SJCRH30 (cell line): ENCODE data around the gene PRLHR. TPM values are rescaled to one million over a fixed set of nuclear protein-coding genes. Genes with fewer than 3 reads are reported as not detected.

ENCODE experiments used
- DNase-seq, 2 experiments: peaks; one replicate each; pipeline ENCODE4 v3.0.0-alpha.2; 2015 to 2020
- H3K27ac ChIP-seq: fragments of 250-450 bp; sonication (Bioruptor Pico); 2 replicates; pipeline ENCODE4 v1.5.1; 2020; ENCODE audit warnings: mild to moderate bottlenecking, moderate library complexity
- H3K27me3 ChIP-seq: fragments of 250-450 bp; sonication (Bioruptor Pico); 2 replicates; pipeline ENCODE4 v1.5.1; 2020; ENCODE audit warnings: mild to moderate bottlenecking, moderate library complexity
- H3K36me3 ChIP-seq: fragments of 250-450 bp; sonication (Bioruptor Pico); 2 replicates; pipeline ENCODE4 v1.5.1; 2020; ENCODE audit warnings: mild to moderate bottlenecking, moderate library complexity
- H3K4me1 ChIP-seq: fragments of 250-450 bp; sonication (Bioruptor Pico); 2 replicates; pipeline ENCODE4 v1.5.1; 2020; ENCODE audit warnings: mild to moderate bottlenecking, moderate library complexity
- H3K4me3 ChIP-seq: fragments of 250-450 bp; sonication (Bioruptor Pico); 2 replicates; pipeline ENCODE4 v1.5.1; 2020; ENCODE audit warnings: mild to moderate bottlenecking, moderate library complexity
- H3K9me3 ChIP-seq: fragments of 250-450 bp; sonication (Bioruptor Pico); replicated peaks from 2 replicates; pipeline ENCODE4 v1.5.1; 2020; ENCODE audit warnings: mild to moderate bottlenecking, moderate library complexity
- total RNA-seq: library from RNA; depleted of rRNA; stranded (reverse); fragments of >200 nt; shearing (Covaris generic); gene quantifications from 2 replicates; pipeline ENCODE4 v1.2.3, GENCODE V29; 2014

PRLHR gene
- total RNA-seq, 1 experiment from 2014 or later: not detected

DNA sequence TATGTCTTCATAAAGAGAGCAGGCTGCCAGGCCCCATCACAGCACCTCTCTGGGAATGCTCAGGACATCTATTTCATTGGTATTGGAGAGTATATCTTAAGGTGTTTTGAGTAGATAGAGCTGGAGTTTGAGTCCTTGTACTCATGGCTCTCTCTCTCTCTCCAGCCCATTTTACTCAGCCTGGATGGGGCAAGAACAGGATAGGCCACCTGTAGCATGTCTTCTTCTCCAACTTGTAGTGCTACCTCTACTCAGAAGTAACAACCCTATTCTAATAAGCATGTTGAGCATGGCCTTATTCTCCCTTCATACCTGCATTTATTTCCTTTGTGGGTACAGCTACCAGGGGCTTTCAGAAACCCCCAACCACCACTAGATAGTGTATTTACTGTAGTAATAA lies 21.9 kb downstream of the PRLHR start:
- H3K4me3 ChIP-seq: no peak overlapping the region
- H3K27ac ChIP-seq: no peak overlapping the region
- no peaks in the 10 kb centered on the region for H3K36me3 ChIP-seq
- H3K4me1 ChIP-seq: no peaks in the 10 kb centered on the region
- DNase-seq: no peak
- no peaks in the 10 kb centered on the region for H3K9me3 ChIP-seq
- no peaks in the 10 kb centered on the region; the same call in 1 of the 2 replicates for H3K27me3 ChIP-seq

DNA sequence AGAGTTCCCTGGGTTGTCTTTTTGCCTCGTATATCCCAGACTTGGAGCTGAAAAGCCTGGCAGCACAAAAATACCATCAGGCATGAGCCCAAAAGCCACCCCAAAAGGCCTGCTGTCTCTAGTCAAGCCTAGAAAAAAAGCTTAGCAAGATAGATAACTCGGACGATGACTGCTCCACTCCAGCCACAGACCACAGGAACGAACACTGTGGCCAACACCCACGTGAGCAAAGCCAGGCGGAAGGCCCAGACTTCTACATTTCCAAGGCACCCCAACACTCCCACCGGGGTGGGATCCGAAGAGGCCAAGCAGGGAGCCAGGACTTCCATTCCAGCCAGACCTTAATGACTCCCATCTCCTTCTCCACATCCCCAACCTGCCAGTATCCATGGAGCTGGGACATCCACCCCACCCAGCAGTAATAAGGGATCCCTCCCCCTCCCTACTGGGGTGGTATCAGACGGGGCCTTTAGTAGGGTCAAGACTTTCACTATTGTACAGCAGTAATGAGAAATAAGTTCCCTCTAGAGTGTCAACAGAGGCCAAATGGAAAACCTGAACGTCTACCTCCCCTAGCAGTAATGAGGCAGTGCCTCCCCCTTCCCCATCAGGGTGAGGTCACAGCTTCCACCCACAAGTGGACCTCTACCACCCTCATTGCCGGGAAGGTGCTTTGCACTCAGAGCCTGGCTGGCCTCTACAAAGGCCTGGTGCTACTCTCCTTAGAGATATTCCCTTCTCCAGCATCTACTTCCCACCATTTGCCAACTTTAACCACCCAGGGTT lies 23.0 kb downstream of the PRLHR start:
- Histone ChIP-seq H3K27me3 (no peaks in the 10 kb centered on the region; the same call in 1 of the 2 replicates), H3K4me3 (no peak overlapping the region), H3K36me3 (no peaks in the 10 kb centered on the region), H3K27ac (no peak overlapping the region), H3K9me3 (no peaks in the 10 kb centered on the region), H3K4me1 (no peaks in the 10 kb centered on the region)
- no peak for DNase-seq

DNA sequence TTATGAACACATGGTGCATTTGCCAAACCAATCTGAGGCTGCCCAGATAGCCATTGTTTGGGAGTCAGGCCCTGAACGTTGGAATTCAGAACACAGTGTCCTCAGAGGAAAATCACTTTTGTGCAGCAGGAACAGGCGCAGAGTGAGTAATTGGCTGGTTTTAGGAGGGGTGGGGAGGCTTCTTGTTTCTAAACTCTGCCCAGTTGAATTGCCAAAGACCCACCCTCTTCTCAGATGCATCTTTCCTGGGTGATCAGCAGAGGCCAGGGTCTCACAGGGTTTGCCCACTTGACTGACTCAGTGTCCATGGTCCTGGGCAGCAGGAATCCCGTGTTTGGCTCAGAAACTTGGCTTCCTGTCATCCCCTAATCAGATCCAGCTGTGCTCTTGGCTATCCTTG lies 24.3 kb downstream of the PRLHR start:
- Histone ChIP-seq H3K36me3 (no peaks in the 10 kb centered on the region), H3K27ac (no peak overlapping the region), H3K9me3 (no peaks in the 10 kb centered on the region), H3K27me3 (no peaks in the 10 kb centered on the region; the same call in 1 of the 2 replicates), H3K4me3 (no peak overlapping the region), H3K4me1 (no peaks in the 10 kb centered on the region)
- DNase-seq: no peak

DNA sequence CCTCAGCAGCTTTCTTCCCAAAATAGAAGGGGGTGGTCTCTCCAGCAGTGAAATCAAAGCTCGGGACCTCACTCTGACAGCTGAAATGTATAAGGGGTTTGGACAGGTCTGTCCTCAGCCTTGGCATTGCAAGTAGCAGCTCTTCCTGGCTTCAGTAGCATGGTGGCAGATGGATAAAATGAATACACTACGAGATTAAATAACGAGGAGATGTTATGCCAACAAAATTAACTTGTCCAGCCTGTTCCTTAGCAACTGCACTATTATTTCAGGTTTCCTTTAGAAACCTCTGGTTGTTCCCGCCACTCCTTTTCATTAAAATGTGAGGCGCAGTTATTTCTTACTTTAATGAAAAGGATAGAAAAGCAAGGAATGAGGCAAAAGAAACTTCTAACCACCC lies 24.9 kb downstream of the PRLHR start:
- Histone ChIP-seq H3K4me1 (no peaks in the 10 kb centered on the region), H3K27ac (no peak overlapping the region), H3K27me3 (no peaks in the 10 kb centered on the region; the same call in 1 of the 2 replicates), H3K4me3 (no peak overlapping the region), H3K36me3 (no peaks in the 10 kb centered on the region), H3K9me3 (no peaks in the 10 kb centered on the region)
- no peak for DNase-seq

DNA sequence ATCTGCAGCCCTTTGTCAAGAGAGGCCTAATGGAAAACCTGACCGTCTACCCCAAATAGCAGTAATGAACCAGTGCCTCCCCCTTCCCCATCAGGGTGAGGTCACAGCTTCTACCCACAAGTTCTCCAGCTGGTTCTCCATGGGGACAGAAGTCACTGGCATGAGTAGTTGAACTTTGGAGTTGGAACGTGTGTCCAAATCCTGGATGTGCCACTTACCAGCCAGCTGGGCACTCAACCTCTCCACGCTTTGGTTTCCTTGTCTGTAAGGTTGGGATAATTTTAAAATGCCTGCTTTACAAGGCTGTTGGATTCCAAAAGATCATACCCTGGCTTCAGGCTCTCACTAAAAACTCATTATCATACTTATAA lies 25.6 kb downstream of the PRLHR start:
- no peak overlapping the region for H3K27ac ChIP-seq
- no peaks in the 10 kb centered on the region for H3K36me3 ChIP-seq
- H3K9me3 ChIP-seq: no peaks in the 10 kb centered on the region
- H3K27me3 ChIP-seq: no peaks in the 10 kb centered on the region; the same call in 1 of the 2 replicates
- no peak overlapping the region for H3K4me3 ChIP-seq
- peaks cover 2% of the 10 kb centered on the region for H3K4me1 ChIP-seq
- DNase-seq: no peak

DNA sequence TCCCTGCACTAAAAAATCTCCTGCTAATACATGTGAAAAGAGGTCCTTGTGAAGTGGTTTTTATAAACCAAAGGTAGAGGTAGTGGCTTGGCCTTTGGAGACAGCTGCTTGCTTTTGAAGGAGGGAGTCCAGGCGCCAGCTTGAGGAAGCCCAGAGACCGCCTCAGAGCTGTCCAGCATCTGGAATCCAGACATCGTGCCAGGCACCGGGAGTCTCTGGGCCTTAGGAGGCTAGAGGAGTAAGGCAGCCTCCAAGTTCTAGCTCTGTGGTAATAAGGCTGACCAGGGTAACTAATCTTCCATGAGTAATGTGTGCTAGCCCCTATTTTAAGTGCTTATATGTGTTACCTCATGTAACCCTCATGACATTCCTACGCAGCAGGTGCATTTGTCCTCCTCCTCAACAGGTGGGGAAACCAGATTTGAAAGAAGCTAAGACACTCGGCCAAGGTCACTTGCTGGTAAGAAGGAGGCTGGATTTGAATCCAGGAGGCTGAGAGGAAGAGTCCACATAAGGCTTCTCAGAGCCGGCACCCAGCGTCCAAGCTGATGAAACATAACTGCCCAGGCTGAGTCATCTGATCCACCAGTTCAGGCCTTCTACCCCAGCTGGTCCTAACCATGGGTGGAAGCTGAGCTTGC lies 26.1 kb downstream of the PRLHR start:
- Histone ChIP-seq H3K4me1 (peaks cover 5% of the 10 kb centered on the region), H3K36me3 (no peaks in the 10 kb centered on the region), H3K27ac (no peak overlapping the region), H3K27me3 (no peaks in the 10 kb centered on the region; the same call in 1 of the 2 replicates), H3K4me3 (no peak overlapping the region), H3K9me3 (no peaks in the 10 kb centered on the region)
- no peak for DNase-seq

DNA sequence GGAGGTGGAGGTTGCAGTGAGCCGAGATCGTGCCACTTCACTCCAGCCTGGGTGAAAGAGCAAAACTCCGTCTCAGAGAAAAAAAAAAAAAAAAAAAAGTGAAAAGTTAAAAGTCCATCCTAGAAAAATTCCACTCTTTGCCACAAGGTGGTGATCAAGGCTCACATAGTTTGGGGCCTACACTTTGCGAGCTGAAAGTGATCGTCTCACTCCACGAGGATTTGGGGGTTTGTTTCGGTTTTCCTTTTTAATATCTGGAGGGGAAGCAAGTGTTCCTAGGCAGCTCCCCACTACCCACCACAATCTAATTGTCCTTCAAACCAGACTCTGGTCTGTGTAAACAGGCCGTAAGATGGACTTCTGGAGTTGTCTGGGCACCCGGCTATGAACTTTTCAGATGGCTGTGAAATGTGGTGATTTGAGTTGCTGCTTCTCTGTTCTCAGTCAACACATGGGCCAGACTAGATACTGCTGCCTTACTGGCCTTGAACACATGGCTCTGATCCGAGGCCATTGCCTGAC lies 27.1 kb downstream of the PRLHR start:
- DNase-seq: peak; percentile 44 to 88
- no peaks in the 10 kb centered on the region for H3K9me3 ChIP-seq
- H3K27ac ChIP-seq: no peak overlapping the region
- H3K27me3 ChIP-seq: no peaks in the 10 kb centered on the region; the same call in 1 of the 2 replicates
- H3K36me3 ChIP-seq: no peaks in the 10 kb centered on the region
- H3K4me3 ChIP-seq: 0 out of 2 replicates have a peak overlapping the region, but pooled peaks have one; percentile 5
- peaks cover 13% of the 10 kb centered on the region for H3K4me1 ChIP-seq

DNA sequence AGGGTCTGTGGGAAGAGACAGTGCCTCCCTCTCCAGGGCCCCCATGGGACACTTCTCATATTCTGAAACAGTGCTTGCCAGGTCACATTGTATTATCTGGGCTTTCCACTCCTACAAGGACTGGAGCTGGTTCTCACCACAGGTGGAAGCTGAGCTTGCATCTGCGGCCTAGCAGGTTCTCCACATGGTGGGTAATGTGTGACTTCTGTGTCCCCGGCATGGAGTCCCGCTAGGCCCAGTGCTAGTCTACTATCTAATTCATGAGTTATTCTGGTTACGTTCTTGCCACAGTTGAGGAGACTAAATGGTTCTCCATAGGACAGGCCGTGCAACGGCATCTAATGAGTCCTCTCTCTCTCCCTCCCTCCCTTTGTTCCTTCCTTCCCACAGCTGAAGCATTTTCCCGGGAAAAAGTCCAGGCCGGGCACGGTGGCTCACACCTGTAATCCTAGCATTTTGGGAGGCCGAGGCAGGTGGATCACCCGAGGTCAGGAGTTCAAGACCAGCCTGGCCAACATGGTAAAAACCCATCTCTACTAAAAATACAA lies 27.7 kb downstream of the PRLHR start:
- no peak for DNase-seq
- H3K36me3 ChIP-seq: no peaks in the 10 kb centered on the region
- H3K27me3 ChIP-seq: no peaks in the 10 kb centered on the region; the same call in 1 of the 2 replicates
- H3K9me3 ChIP-seq: no peaks in the 10 kb centered on the region
- H3K4me3 ChIP-seq: no peak overlapping the region
- no peak overlapping the region for H3K27ac ChIP-seq
- peaks cover 17% of the 10 kb centered on the region for H3K4me1 ChIP-seq

DNA sequence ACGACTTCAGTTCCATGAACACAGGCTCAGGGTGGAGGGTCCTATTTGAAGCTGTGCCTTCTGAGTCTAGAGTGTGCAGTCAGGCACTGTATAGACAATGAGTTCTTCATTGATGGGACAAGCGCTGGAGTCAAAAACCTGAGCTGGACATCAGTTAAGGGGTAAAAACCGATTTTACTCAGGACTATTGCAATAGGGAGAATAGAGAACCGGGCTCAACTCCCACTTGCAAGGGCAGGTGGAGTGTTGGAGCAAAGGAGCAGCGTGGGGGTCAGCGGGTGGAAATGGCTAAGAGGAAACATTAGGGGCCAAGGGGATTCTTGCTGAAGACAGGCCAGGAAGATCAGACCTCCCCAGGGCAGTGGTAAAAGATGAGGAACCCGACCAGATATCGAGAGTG lies 28.5 kb downstream of the PRLHR start:
- no peak for DNase-seq
- no peak overlapping the region for H3K27ac ChIP-seq
- peaks cover 17% of the 10 kb centered on the region for H3K4me1 ChIP-seq
- no peaks in the 10 kb centered on the region for H3K9me3 ChIP-seq
- no peak overlapping the region for H3K4me3 ChIP-seq
- no peaks in the 10 kb centered on the region; the same call in 1 of the 2 replicates for H3K27me3 ChIP-seq
- no peaks in the 10 kb centered on the region for H3K36me3 ChIP-seq

DNA sequence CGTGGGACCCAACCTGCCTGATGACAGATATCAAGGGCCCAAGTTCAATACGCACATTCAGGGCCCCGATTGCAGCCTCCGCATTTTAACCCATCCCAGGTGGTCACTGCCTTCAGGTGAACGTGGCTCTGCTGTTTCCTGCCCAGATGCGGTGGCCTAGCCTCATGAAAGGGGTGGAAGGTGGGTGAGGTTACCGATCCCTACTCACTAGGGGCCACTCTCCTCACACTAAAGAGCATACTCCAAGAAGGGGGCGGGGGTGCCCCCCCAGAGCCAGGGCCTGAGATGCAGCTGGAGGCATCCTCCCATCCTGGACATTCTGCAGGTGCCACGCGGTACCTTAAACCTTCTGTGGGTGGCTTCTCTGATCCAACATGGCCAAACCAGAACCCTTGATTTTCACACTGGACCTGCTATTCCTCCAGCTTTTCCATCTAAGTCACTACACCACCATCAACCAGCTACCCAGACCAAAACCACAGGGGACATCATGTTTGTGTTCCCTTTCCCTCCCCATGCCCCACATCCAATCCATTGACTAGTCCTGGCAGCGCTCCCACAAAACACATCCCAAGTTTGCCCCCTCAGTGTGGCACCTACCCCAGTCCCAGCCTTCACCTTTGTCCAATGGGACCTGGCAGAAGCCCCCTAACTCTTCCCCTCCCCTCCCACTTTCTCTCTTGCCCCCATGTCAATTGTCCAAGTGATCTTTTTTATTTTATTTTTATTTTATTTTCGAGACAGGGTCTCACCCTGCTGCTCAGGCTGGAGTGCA lies 30.0 kb downstream of the PRLHR start:
- no peaks in the 10 kb centered on the region for H3K9me3 ChIP-seq
- no peaks in the 10 kb centered on the region for H3K36me3 ChIP-seq
- no peak for DNase-seq
- no peak overlapping the region for H3K4me3 ChIP-seq
- peaks cover 17% of the 10 kb centered on the region for H3K4me1 ChIP-seq
- H3K27ac ChIP-seq: no peak overlapping the region
- no peaks in the 10 kb centered on the region; the same call in 1 of the 2 replicates for H3K27me3 ChIP-seq

DNA sequence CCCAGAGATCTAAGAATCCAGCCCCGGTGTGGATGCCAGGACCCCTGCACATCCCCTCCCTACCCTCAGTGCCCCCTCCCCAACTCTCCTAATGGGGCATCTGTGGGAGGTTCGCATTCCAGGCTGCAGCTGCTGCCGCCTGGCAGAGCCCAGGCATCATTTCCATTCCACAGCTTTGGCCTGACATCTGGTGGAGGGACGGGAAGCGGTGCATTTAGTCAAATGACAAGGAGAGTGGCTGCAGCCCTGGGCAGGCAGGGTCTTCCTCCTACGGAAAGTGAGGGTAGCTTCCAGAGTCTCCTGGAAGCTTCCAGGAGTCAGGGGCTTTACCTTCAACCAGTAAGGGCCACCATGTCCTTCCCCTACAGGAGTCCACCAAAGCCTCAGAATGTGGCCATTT lies 30.8 kb downstream of the PRLHR start:
- peak; percentile 78 to 88 for DNase-seq

DNA sequence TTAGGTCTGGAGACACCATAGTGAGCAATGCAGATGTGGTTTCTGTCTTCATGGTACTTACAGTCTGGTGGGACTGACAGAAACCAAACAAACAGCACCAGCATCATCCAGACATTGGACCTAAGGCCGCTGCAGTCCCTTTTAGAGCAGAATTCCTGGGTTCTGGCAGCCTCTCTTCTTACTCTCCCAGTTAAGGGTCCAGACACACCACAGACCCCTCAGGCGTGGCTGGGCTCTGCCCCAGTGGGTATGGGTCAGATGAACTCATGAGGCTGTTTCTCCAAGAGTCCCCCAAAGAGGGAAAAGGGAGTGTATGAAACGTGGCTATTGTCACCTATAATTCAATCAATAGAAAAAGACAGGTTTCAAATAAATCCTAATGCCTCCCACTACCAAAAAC lies 31.3 kb downstream of the PRLHR start:
- H3K9me3 ChIP-seq: 0 out of 2 replicates have a peak, but pooled peaks cover under 1% of the 10 kb centered on the region
- no peak overlapping the region for H3K4me3 ChIP-seq
- no peaks in the 10 kb centered on the region for H3K36me3 ChIP-seq
- no peaks in the 10 kb centered on the region; the same call in 1 of the 2 replicates for H3K27me3 ChIP-seq
- DNase-seq: no peak
- H3K4me1 ChIP-seq: peaks cover 17% of the 10 kb centered on the region
- peak overlapping the region; percentile 34 for H3K27ac ChIP-seq

More for the DNA sequence above, 30.8 kb downstream of the PRLHR start:
- Histone ChIP-seq H3K36me3 (no peaks in the 10 kb centered on the region), H3K4me1 (peaks cover 17% of the 10 kb centered on the region), H3K27ac (peak overlapping the region; percentile 34), H3K4me3 (no peak overlapping the region), H3K9me3 (no peaks in the 10 kb centered on the region), H3K27me3 (no peaks in the 10 kb centered on the region; the same call in 1 of the 2 replicates)

DNA sequence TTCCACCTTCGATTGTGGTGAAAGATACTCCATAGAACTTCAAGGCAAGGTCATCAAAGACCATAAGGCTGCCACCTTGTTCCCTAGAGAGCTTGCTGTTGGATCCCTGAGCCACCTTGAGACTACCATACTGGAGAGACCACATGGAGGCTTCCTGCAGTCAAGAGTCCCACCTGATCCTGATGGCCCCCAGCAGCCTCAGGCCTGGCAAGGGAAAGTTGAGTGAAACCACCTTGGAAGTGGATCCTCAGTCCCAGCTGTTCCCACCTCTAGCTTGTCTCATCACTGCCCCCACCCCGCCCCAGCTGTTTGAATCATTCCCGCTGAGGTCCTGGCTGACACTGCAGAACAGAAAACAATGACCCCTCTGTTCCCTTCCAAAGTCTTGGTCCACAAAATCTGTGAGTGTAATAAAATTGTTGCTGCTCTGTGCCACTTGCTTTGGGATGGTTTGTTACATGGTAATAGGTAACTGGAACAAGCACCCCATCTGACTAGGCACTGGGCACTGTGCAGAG lies 32.0 kb downstream of the PRLHR start:
- peak; percentile 93 to 96 for DNase-seq
- Histone ChIP-seq H3K27me3 (no peaks in the 10 kb centered on the region), H3K4me3 (no peak overlapping the region), H3K9me3 (0 out of 2 replicates have a peak, but pooled peaks cover 4% of the 10 kb centered on the region), H3K36me3 (no peaks in the 10 kb centered on the region), H3K4me1 (peaks cover 17% of the 10 kb centered on the region), H3K27ac (peak overlapping the region; percentile 34)

DNA sequence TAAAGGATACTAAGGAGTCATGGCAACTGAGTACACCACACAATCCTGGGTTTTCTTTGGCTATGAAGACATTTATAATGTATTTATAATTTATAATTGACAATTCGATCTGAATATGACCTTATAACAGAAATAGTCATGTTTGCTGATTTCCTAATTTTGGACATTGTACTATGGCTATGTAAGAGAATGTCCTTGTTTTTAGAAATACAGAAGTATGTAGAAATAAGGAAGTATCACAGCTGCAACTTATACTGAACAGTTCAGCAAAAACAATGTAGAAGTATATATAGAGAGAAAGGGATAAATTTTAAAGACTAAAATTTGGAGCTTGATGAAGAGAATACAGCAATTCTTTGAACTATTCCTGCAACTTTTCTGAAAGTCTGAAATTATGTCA lies 32.6 kb downstream of the PRLHR start:
- Histone ChIP-seq H3K4me1 (peaks cover 17% of the 10 kb centered on the region), H3K36me3 (no peaks in the 10 kb centered on the region), H3K4me3 (no peak overlapping the region), H3K27me3 (no peaks in the 10 kb centered on the region), H3K27ac (no peak overlapping the region), H3K9me3 (0 out of 2 replicates have a peak, but pooled peaks cover 4% of the 10 kb centered on the region)
- DNase-seq: no peak
